T1000 (cell line): ENCODE measurements around the gene LRRC15.
A peak's percentile ranks its signal among the peaks of the same experiment; 100 is the strongest.

Experiments used
- DNase-seq: peaks from one replicate; lab custom pipeline; 2025; ENCODE audit warnings: mixed read lengths; lab: John Stamatoyannopoulos, UW

LRRC15 gene

GRCh38 chr3:194332858-194333211 is 36.7 kb downstream of the LRRC15 start:
- DNase-seq = no peak

GRCh38 chr3:194330579-194330978 is 39.0 kb downstream of the LRRC15 start:
- no peak for DNase-seq

- DNase-seq = no peak
Observed at GRCh38 chr3:194330160-194330559, 39.4 kb downstream of the LRRC15 start.

- no peak for DNase-seq
Observed at GRCh38 chr3:194329583-194329965, 40.0 kb downstream of the LRRC15 start.

- DNase-seq = no peak
Observed at GRCh38 chr3:194328942-194329582, 40.5 kb downstream of the LRRC15 start.

GRCh38 chr3:194328053-194328657 is 41.4 kb downstream of the LRRC15 start:
- DNase-seq = no peak

GRCh38 chr3:194327218-194328052 is 42.1 kb downstream of the LRRC15 start:
- DNase-seq = no peak

- no peak for DNase-seq
Observed at GRCh38 chr3:194326968-194327217, 42.6 kb downstream of the LRRC15 start.

GRCh38 chr3:194326192-194326967 is 43.2 kb downstream of the LRRC15 start:
- DNase-seq = no peak

- no peak for DNase-seq
Observed at GRCh38 chr3:194325424-194326153, 44.0 kb downstream of the LRRC15 start.

GRCh38 chr3:194324823-194325327 is 44.7 kb downstream of the LRRC15 start:
- DNase-seq = no peak

GRCh38 chr3:194323785-194324735 is 45.5 kb downstream of the LRRC15 start:
- no peak for DNase-seq

- DNase-seq = peak; percentile 57
Observed at GRCh38 chr3:194322678-194323211, 46.8 kb downstream of the LRRC15 start.

GRCh38 chr3:194321693-194322640 is 47.6 kb downstream of the LRRC15 start:
- no peak for DNase-seq

- DNase-seq = no peak
Observed at GRCh38 chr3:194320744-194321243, 48.7 kb downstream of the LRRC15 start.

- DNase-seq = no peak
Observed at GRCh38 chr3:194320100-194320499, 49.4 kb downstream of the LRRC15 start.

GRCh38 chr3:194318511-194319161 is 50.9 kb downstream of the LRRC15 start:
- no peak for DNase-seq

GRCh38 chr3:194316918-194317317 is 52.6 kb downstream of the LRRC15 start:
- DNase-seq = no peak
